Measurements from ENCODE around the gene HPCAL1.

The HPCAL1 gene

GRCh38 chr2:10346929-10347561, 44.3 kb downstream of the HPCAL1 start:
- H3K27me3 ChIP-seq (ENCODE audit: control insufficient read depth, insufficient read depth, low read length): no peaks in the 10 kb centered on the region
- H3K27ac ChIP-seq (ENCODE audit: low read length): no peak overlapping the region
- H3K9ac ChIP-seq (ENCODE audit: low read length): no peak overlapping the region
- no peaks in the 10 kb centered on the region for H3K4me1 ChIP-seq (ENCODE audit: control insufficient read depth, low read depth, low read length)
- no peaks in the 10 kb centered on the region for H3K36me3 ChIP-seq (ENCODE audit: control insufficient read depth, low read depth, low read length)
- no peak overlapping the region for H3K4me3 ChIP-seq (ENCODE audit: low read length)
- H3K9me3 ChIP-seq (ENCODE audit: control insufficient read depth, low read depth, low read length): no peaks in the 10 kb centered on the region

DNA sequence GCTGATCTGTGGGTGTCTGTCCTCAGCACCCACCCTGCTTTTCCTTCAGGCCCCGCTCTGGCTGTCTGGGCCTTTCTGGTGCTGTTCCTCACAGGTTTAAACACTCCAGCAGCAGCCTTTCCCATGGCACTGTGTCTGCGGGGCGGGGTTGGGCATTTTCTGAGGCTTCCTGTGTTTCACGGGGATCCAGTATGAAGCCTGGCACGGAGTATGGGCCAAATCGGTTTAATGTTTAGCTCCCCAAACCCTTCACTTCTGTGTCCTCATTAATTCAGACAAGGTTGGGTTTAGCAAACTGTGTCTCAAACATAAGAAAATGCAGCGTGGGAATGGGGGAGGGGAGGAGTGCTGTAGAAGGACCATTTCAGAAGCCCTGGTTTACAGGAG, 44.9 kb downstream of the HPCAL1 start:
- Histone ChIP-seq H3K9ac (ENCODE audit: low read length) (no peak overlapping the region), H3K9me3 (ENCODE audit: control insufficient read depth, low read depth, low read length) (no peaks in the 10 kb centered on the region), H3K4me3 (ENCODE audit: low read length) (no peak overlapping the region), H3K27me3 (ENCODE audit: control insufficient read depth, insufficient read depth, low read length) (no peaks in the 10 kb centered on the region), H3K27ac (ENCODE audit: low read length) (no peak overlapping the region), H3K4me1 (ENCODE audit: control insufficient read depth, low read depth, low read length) (no peaks in the 10 kb centered on the region), H3K36me3 (ENCODE audit: control insufficient read depth, low read depth, low read length) (no peaks in the 10 kb centered on the region)

- Histone ChIP-seq H3K4me1 (ENCODE audit: control insufficient read depth, low read depth, low read length) (no peaks in the 10 kb centered on the region), H3K36me3 (ENCODE audit: control insufficient read depth, low read depth, low read length) (no peaks in the 10 kb centered on the region), H3K9ac (ENCODE audit: low read length) (no peak overlapping the region), H3K27ac (ENCODE audit: low read length) (no peak overlapping the region), H3K9me3 (ENCODE audit: control insufficient read depth, low read depth, low read length) (no peaks in the 10 kb centered on the region), H3K27me3 (ENCODE audit: control insufficient read depth, insufficient read depth, low read length) (no peaks in the 10 kb centered on the region), H3K4me3 (ENCODE audit: low read length) (no peak overlapping the region)
These were observed 46.2 kb downstream of the HPCAL1 start for GRCh38 chr2:10348891-10349290.

- no peaks in the 10 kb centered on the region for H3K4me1 ChIP-seq (ENCODE audit: control insufficient read depth, low read depth, low read length)
- H3K27me3 ChIP-seq (ENCODE audit: control insufficient read depth, insufficient read depth, low read length): no peaks in the 10 kb centered on the region
- H3K9me3 ChIP-seq (ENCODE audit: control insufficient read depth, low read depth, low read length): no peaks in the 10 kb centered on the region
These were observed 48.1 kb downstream of the HPCAL1 start for GRCh38 chr2:10350761-10351160.

DNA sequence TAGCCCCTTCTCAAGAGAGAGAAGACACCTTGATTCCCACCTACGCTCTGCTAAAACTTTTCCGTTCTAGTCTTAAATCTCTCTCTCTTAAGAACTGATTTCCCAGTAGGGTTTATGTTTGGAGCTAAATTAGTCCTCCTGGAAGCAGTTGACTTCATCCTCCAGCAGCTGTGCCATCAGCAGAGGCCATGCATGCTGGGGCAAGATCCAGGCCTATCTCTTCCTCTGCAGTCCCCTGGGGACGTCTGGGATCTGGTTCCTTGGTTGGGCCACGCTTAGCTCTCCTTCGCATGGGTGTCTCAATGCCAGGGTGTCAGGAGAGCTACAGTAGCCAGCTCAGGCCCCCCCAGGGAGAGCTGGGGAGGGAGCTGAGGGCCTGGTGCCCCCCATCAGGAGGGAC, 49.7 kb downstream of the HPCAL1 start:
- Histone ChIP-seq H3K27ac (ENCODE audit: low read length) (no peak overlapping the region), H3K4me1 (ENCODE audit: control insufficient read depth, low read depth, low read length) (peaks cover 2% of the 10 kb centered on the region), H3K27me3 (ENCODE audit: control insufficient read depth, insufficient read depth, low read length) (no peaks in the 10 kb centered on the region), H3K36me3 (ENCODE audit: control insufficient read depth, low read depth, low read length) (no peaks in the 10 kb centered on the region), H3K4me3 (ENCODE audit: low read length) (no peak overlapping the region), H3K9me3 (ENCODE audit: control insufficient read depth, low read depth, low read length) (no peaks in the 10 kb centered on the region), H3K9ac (ENCODE audit: low read length) (no peak overlapping the region)

More at GRCh38 chr2:10350761-10351160, 48.1 kb downstream of the HPCAL1 start:
- H3K27ac ChIP-seq (ENCODE audit: low read length): no peak overlapping the region
- H3K9ac ChIP-seq (ENCODE audit: low read length): no peak overlapping the region
- H3K36me3 ChIP-seq (ENCODE audit: control insufficient read depth, low read depth, low read length): no peaks in the 10 kb centered on the region
- no peak overlapping the region for H3K4me3 ChIP-seq (ENCODE audit: low read length)

GRCh38 chr2:10352972-10353371, 50.3 kb downstream of the HPCAL1 start:
- no peaks in the 10 kb centered on the region for H3K9me3 ChIP-seq (ENCODE audit: control insufficient read depth, low read depth, low read length)
- no peak overlapping the region for H3K9ac ChIP-seq (ENCODE audit: low read length)
- H3K4me1 ChIP-seq (ENCODE audit: control insufficient read depth, low read depth, low read length): peaks cover 5% of the 10 kb centered on the region

DNA sequence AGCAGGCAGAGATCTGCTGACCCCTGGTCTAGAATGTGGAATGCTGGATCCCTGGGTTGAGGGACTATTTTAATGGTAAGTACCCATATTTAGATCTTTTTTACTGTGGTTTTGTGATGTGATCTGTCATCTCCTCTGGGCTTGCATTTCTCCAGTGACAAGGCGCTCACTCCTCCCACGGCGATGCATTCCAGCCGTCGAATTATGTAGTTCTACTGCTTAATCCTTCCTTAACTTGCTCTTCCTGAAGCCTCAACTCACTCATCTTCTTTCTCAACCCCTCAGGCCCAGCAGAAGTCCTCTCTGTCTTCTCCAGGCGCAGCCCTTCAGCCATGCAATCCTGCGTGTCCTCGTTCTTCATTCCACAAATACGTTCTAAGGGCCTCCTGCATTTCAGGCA, 51.2 kb downstream of the HPCAL1 start:
- Histone ChIP-seq H3K27me3 (ENCODE audit: control insufficient read depth, insufficient read depth, low read length) (no peaks in the 10 kb centered on the region), H3K27ac (ENCODE audit: low read length) (no peak overlapping the region), H3K4me3 (ENCODE audit: low read length) (no peak overlapping the region), H3K36me3 (ENCODE audit: control insufficient read depth, low read depth, low read length) (no peaks in the 10 kb centered on the region), H3K9ac (ENCODE audit: low read length) (no peak overlapping the region), H3K9me3 (ENCODE audit: control insufficient read depth, low read depth, low read length) (no peaks in the 10 kb centered on the region), H3K4me1 (ENCODE audit: control insufficient read depth, low read depth, low read length) (peaks cover 5% of the 10 kb centered on the region)

More at GRCh38 chr2:10352972-10353371, 50.3 kb downstream of the HPCAL1 start:
- H3K27ac ChIP-seq (ENCODE audit: low read length): no peak overlapping the region
- no peaks in the 10 kb centered on the region for H3K27me3 ChIP-seq (ENCODE audit: control insufficient read depth, insufficient read depth, low read length)
- no peaks in the 10 kb centered on the region for H3K36me3 ChIP-seq (ENCODE audit: control insufficient read depth, low read depth, low read length)
- H3K4me3 ChIP-seq (ENCODE audit: low read length): no peak overlapping the region

GRCh38 chr2:10354399-10354798, 51.7 kb downstream of the HPCAL1 start:
- Histone ChIP-seq H3K4me3 (ENCODE audit: low read length) (no peak overlapping the region), H3K4me1 (ENCODE audit: control insufficient read depth, low read depth, low read length) (peaks cover 5% of the 10 kb centered on the region), H3K9me3 (ENCODE audit: control insufficient read depth, low read depth, low read length) (no peaks in the 10 kb centered on the region), H3K36me3 (ENCODE audit: control insufficient read depth, low read depth, low read length) (no peaks in the 10 kb centered on the region), H3K27me3 (ENCODE audit: control insufficient read depth, insufficient read depth, low read length) (no peaks in the 10 kb centered on the region), H3K9ac (ENCODE audit: low read length) (no peak overlapping the region), H3K27ac (ENCODE audit: low read length) (no peak overlapping the region)

DNA sequence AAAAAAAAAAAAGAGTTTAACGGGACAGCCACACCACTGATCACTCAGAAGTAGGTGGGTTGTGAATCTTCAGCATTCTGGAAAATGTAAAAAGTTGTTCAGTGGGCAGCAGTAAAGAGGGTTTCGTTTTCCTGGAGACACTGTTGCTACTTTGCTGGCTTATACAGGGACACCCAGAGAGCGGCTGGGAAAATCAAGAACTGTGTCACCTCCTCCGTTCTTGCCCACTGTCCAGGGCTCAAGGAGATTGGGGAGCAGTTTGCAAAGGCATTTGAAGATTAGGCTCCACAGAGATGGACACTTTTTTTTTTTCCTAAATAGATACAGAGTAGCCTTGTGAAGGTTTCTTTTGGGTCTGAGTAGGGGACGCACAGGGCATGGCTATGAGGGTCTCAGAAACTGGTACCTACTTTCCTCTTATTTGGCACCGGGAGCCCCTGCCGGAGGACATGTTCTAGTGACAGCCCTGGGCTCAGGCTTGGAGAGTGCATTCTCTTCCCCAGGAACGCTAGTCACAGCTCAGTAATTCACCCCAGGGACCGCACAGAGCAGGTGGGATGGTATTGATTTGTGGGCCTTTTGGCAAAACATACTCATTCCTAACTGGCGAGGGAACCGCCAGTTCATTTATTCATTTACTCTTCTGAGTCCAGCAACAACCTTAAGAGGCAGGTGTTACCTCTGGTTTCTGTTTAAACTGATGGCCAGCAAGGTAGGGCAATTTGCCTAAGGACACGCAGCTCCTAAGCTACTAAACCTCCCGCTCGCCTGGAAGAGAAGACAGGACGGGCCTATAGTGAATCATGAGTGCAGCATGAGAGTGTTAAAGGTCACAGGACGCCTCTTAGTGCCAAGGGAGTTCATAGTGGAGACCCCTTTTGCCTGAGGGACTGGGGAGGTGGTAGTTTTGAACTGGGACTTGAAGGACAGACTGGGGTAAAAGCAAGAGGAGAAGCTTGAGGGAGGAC, 53.1 kb downstream of the HPCAL1 start:
- H3K9me3 ChIP-seq (ENCODE audit: control insufficient read depth, low read depth, low read length): no peaks in the 10 kb centered on the region
- H3K27me3 ChIP-seq (ENCODE audit: control insufficient read depth, insufficient read depth, low read length): no peaks in the 10 kb centered on the region
- H3K4me1 ChIP-seq (ENCODE audit: control insufficient read depth, low read depth, low read length): peaks cover 5% of the 10 kb centered on the region
- no peak overlapping the region for H3K27ac ChIP-seq (ENCODE audit: low read length)
- no peaks in the 10 kb centered on the region for H3K36me3 ChIP-seq (ENCODE audit: control insufficient read depth, low read depth, low read length)
- H3K9ac ChIP-seq (ENCODE audit: low read length): no peak overlapping the region
- H3K4me3 ChIP-seq (ENCODE audit: low read length): no peak overlapping the region

DNA sequence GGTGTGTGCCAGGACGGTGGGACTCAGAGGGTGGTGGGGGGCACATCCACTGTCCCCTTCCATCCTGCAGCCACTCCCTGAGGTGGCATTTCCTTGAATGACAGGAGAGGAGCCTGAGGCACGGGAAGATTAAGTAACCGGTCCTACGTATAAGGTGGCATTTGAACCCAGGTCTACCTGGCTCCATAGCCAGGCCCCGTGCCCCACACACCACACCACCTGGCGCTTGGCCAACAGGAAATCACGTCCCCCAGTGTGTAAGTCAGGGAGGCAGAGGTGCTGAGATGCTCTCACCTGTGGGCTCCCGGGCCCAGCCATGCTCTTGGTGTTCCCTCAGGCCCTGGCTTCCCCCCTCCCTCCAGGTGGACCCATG, 53.7 kb downstream of the HPCAL1 start:
- Histone ChIP-seq H3K9ac (ENCODE audit: low read length) (no peak overlapping the region), H3K9me3 (ENCODE audit: control insufficient read depth, low read depth, low read length) (no peaks in the 10 kb centered on the region), H3K4me1 (ENCODE audit: control insufficient read depth, low read depth, low read length) (peaks cover 5% of the 10 kb centered on the region), H3K27ac (ENCODE audit: low read length) (no peak overlapping the region), H3K36me3 (ENCODE audit: control insufficient read depth, low read depth, low read length) (no peaks in the 10 kb centered on the region), H3K4me3 (ENCODE audit: low read length) (no peak overlapping the region), H3K27me3 (ENCODE audit: control insufficient read depth, insufficient read depth, low read length) (no peaks in the 10 kb centered on the region)

DNA sequence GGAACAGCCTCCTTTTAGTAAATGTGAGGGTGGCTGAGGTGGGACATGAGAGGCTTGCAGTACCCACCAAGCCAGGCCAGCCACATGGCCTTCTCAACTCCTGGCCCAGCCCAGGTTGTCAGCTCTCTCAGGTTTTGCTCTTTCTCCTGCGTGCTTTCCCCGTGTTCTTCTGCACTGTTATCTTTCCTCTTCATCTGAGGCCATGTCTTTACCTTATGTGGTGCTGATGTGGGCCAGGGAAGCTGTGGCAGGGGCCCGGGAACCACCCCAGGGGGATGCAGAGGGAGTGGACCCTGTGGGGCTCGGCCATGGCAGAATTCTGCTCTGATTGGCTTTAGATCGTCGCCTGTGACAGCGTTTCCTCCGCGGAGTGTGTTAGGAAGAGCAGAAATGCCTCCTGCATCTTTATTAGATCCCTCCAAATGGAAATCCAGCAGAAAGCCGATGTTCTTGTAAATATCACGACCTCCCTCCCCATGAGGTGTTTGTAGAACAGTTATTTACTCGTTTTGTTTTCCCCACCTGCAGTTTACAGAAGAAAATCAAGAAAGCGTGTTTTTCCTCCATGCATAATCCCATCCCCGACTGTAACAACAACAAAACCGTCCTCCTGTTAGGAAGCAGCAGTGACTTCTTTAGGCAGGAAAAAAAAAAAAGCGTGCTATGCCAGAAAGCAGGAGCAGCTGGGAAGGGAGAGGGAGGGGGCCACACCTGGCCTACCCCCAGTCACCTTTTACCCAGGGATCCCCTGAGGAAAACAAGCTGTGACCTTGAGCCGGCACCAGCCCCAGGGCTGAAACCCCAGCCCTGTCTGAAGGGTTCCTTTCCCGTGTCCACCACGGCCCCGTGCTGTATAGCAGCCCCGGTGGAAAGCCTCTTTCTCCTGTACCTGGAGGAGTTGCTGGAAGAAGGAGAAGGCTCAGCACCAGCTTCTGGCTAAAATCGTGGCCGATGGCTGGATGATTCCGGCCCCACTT, 54.8 kb downstream of the HPCAL1 start:
- no peaks in the 10 kb centered on the region for H3K9me3 ChIP-seq (ENCODE audit: control insufficient read depth, low read depth, low read length)

More for the DNA sequence above, 54.8 kb downstream of the HPCAL1 start:
- no peak overlapping the region for H3K27ac ChIP-seq (ENCODE audit: low read length)
- H3K27me3 ChIP-seq (ENCODE audit: control insufficient read depth, insufficient read depth, low read length): no peaks in the 10 kb centered on the region
- H3K4me1 ChIP-seq (ENCODE audit: control insufficient read depth, low read depth, low read length): peaks cover 5% of the 10 kb centered on the region
- no peak overlapping the region for H3K9ac ChIP-seq (ENCODE audit: low read length)
- H3K4me3 ChIP-seq (ENCODE audit: low read length): no peak overlapping the region
- no peaks in the 10 kb centered on the region for H3K36me3 ChIP-seq (ENCODE audit: control insufficient read depth, low read depth, low read length)
